Fibroblast of villous mesenchyme (primary cell): ENCODE results near the gene L3MBTL4. TPM values are rescaled to one million over a fixed set of nuclear protein-coding genes. Genes with fewer than 3 reads are reported as not detected.

ENCODE experiments used
- DNase-seq: peaks from one replicate; pipeline ENCODE4 v3.0.0-alpha.2; 2010; ENCODE audit warnings: low read depth
- H3K4me3 ChIP-seq: 2 replicates; pipeline ENCODE4 v1.5.1; 2011; ENCODE audit warnings: low read depth, mild to moderate bottlenecking, low read length
- total RNA-seq: library from RNA; depleted of rRNA; stranded (reverse); fragments of >200 nt; gene quantifications from 2 replicates; pipeline ENCODE4 v1.2.3, GENCODE V29; 2012
- TF ChIP-seq, protein P1 (sequence below): IDR thresholded peaks from 2 replicates; pipeline ENCODE4 v1.5.1; 2012; ENCODE audit warnings: low read depth, mild to moderate bottlenecking, low read length; ENCODE audit not compliant: insufficient read depth

L3MBTL4 gene
- total RNA-seq, 1 donor, result not detected

DNA sequence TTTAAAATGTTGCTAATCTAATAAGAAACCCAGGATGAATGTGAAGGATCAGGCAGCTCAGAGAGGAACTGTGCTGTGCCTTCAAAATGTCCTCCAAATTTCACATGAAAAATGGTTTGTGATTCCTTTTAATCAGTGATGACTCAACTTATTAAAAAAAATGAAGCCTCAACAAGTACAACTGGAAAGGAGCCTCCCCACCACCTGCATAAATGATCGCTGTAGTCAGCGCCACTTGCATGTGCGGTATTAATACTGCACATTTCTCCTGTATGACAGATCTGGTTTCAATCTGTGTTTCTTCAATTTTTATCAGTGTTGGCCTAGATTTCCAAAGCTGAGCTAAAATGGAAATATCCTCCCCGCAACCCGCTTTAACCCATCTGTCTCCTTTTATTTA, 404.4 kb downstream of the L3MBTL4 start:
- DNase-seq, result no peak
- TF ChIP-seq, protein P1, sequence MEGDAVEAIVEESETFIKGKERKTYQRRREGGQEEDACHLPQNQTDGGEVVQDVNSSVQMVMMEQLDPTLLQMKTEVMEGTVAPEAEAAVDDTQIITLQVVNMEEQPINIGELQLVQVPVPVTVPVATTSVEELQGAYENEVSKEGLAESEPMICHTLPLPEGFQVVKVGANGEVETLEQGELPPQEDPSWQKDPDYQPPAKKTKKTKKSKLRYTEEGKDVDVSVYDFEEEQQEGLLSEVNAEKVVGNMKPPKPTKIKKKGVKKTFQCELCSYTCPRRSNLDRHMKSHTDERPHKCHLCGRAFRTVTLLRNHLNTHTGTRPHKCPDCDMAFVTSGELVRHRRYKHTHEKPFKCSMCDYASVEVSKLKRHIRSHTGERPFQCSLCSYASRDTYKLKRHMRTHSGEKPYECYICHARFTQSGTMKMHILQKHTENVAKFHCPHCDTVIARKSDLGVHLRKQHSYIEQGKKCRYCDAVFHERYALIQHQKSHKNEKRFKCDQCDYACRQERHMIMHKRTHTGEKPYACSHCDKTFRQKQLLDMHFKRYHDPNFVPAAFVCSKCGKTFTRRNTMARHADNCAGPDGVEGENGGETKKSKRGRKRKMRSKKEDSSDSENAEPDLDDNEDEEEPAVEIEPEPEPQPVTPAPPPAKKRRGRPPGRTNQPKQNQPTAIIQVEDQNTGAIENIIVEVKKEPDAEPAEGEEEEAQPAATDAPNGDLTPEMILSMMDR, result no peak
- H3K4me3 ChIP-seq, result no peak overlapping the region

DNA sequence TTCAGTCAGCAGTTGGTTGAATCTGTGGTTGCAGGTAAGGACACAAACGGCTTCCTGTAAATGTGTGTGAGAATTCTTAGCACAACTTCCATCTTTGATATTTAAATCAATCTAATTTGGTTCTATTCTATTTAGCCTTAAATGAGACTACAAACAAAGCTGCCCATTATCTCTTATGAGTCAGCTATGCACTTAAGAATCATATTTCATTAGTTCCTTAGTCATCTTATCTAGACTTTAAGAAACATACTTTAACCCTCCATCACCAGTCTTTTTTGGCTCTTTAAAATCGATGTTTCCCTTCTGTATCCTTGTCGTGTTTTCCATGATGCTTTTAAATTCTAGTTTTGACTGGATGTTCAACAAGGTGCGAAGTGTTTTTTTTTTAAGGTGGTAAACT, 405.0 kb downstream of the L3MBTL4 start:
- no peak for DNase-seq
- TF ChIP-seq, protein P1, result no peak
- no peak overlapping the region for H3K4me3 ChIP-seq

DNA sequence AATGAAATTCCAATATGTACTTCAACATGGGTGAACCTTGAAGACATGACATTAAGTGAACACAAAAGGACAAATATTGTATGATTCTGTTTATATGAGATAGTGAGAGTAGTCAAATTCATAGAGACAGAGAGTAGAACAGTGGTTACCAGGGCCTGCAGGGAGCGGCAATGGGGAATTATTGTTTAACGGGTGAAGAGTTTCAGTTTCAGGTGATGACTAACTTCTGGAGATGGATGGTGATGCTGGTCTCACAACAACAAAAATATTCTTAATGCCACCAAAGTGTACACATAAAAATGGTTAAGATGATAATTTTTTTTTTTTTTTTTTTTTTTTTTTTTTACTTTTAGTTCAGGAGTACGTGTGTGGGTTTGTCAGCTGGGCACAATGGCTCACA, 410.0 kb downstream of the L3MBTL4 start:
- TF ChIP-seq, protein P1, result no peak
- no peak overlapping the region for H3K4me3 ChIP-seq
- no peak for DNase-seq

DNA sequence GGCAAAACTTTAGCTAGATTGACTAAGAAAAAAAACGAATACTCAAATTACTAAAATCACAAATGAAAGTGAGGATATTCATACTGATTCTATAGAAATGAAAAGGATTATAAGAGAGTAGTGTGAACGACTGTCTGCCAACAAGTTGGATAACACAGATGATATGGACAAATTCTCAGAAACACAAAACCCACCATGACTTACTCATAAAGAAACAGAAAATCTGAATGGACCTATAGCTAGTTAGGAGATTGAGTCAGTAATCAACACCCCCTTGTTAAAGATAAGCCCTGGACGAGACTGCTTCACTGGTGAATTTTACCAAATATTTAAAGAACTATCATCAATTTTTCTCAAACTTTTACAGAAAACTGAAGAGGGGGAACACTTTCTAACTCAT, 410.6 kb downstream of the L3MBTL4 start:
- TF ChIP-seq, protein P1, result no peak
- H3K4me3 ChIP-seq, result no peak overlapping the region
- no peak for DNase-seq

DNA sequence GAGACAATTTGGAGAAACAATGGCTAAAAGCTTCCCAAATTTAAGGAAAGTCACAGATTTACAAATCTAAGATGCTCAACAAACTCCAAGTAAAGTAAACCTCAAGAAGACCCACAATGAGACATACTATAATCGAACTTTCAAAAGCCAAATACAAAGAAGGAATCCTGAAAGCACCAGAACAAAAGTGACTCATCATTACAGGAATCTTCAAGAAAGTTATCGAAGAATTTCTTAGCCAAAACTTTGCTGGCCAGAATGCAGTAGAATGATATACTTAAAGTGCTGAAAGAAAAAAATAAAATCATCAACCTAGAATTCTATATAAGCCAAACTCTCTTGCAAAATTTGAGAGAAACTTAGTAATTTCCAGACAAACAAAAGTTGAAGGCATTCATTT, 412.8 kb downstream of the L3MBTL4 start:
- TF ChIP-seq, protein P1, result no peak
- H3K4me3 ChIP-seq, result no peak overlapping the region
- DNase-seq, result no peak

DNA sequence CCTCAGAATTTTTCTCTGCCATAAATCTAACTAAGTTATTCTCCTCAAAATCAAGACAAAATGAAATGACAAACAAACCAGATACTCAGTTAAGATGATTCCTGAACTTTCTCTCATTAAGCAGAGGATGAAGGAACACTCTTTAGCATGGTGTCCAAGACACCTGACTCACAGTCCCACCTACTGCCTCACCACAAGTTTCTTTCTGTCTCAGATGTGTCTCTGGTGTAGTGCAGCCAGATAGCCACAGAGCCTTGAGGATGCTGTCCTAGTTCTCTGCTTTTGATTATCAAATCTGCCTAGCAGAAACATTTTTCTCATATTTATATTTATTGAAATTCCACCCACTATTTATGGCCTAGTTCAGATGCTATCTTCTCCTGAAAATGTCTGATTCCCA, 415.8 kb downstream of the L3MBTL4 start:
- DNase-seq, result no peak
- TF ChIP-seq, protein P1, result no peak
- H3K4me3 ChIP-seq, result no peak overlapping the region

DNA sequence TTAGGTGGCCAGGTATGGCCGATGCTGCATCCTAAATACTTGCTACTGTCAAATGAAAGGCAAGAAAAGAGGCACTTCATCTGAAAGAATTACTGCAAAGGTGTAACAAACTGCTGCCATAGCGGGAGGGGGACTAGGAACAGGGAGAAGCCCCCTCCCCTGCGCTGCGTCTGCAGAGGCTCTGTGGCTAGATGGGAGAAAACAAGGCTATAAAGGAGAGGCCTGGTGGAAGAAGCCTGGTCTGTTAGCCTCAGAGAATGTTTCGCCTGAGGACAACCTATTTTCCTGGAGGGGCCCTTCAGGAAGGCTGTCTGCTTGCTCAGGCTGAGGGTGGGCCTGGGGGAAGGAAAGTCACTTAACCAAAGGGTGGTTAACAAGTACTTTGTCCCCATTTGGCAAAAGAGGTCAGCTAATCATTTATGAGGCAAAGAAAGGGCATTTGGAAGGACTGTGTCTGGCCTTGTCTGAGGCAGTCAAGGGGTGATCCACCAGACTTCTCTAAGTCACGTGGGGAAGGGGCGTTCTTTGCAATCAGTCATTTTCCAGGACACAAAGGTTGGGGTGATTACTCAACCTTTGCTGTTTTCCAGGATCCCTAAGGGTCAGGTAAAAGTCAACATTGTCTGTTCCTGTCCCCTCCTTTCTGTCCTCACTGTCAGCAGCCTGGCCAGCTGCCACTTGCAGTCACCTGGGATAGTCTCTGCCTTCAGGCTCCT, 416.4 kb downstream of the L3MBTL4 start:
- TF ChIP-seq, protein P1, result no peak
- no peak for DNase-seq
- no peak overlapping the region for H3K4me3 ChIP-seq
